HepG2 (cell line): ENCODE data around the gene FAM187B. TPM values are rescaled to one million over a fixed set of nuclear protein-coding genes. Genes with fewer than 3 reads are reported as not detected.

Source experiments
- NBN ChIP-seq: fragments of 450-650 bp; conservative IDR thresholded peaks from 2 replicates; pipeline ENCODE4 v1.6.1; 2017
- SMC3 ChIP-seq: IDR thresholded peaks from 2 replicates; pipeline ENCODE4 v1.6.1; 2011; ENCODE audit warnings: low read length, improper control_type of control experiment
- XBP1 ChIP-seq: sonication (generic); formaldehyde crosslinking; IDR thresholded peaks from 2 replicates; pipeline ENCODE4 v1.5.0; 2020; ENCODE audit warnings: missing genetic modification reagents
- ZBTB3 ChIP-seq: sonication (generic); formaldehyde crosslinking; IDR thresholded peaks from 2 replicates; pipeline ENCODE4 v1.4.0; 2020; ENCODE audit warnings: low read depth, mild to moderate bottlenecking, moderate library complexity, missing genetic modification reagents, borderline replicate concordance
- ZFP36 ChIP-seq: fragments of 150-350 bp; IDR thresholded peaks from 2 replicates; pipeline ENCODE4 v1.6.1; 2018; ENCODE audit warnings: borderline replicate concordance, low read length, low read depth; ENCODE audit not compliant: partially characterized antibody
- ZFYVE20 ChIP-seq: sonication (generic); formaldehyde crosslinking; IDR thresholded peaks from 2 replicates; pipeline ENCODE4 v1.8.0; 2023; ENCODE audit warnings: low read depth, mild to moderate bottlenecking, moderate library complexity, missing genetic modification reagents, borderline replicate concordance
- ZNF121 ChIP-seq: sonication (generic); formaldehyde crosslinking; IDR thresholded peaks from 2 replicates; pipeline ENCODE4 v1.5.0; 2020; ENCODE audit warnings: mild to moderate bottlenecking, missing genetic modification reagents
- ZNF280D ChIP-seq: sonication (generic); formaldehyde crosslinking; IDR thresholded peaks from 2 replicates; pipeline ENCODE4 v1.5.1; 2020; ENCODE audit warnings: mild to moderate bottlenecking, missing genetic modification reagents
- ZNF83 ChIP-seq: sonication (generic); formaldehyde crosslinking; IDR thresholded peaks from 2 replicates; pipeline ENCODE4 v1.4.0; 2020; ENCODE audit warnings: missing genetic modification reagents, mild to moderate bottlenecking, borderline replicate concordance
- ZSCAN25 ChIP-seq: sonication (generic); formaldehyde crosslinking; IDR thresholded peaks from 2 replicates; pipeline ENCODE4 v1.8.0; 2022; ENCODE audit warnings: mild to moderate bottlenecking, missing genetic modification reagents
- polyA plus RNA-seq, 8 experiments: library from polyadenylated mRNA; depleted of rRNA in 3 of 8; stranded (reverse) in 7 of 8; unstranded in 1 of 8; fragments of >200 nt; fragmentation: Illumina TruSeq in 4 of 8; extraction: Trizol in 4 of 8; gene quantifications; 2 replicates each; pipeline versions ENCODE4 v1.2.1 to v1.2.3, GENCODE V29; 2011 to 2016; ENCODE audit warnings: low read depth in 4 of 8, missing spikeins in 1 of 8, mixed read lengths in 1 of 8; ENCODE audit not compliant: insufficient read depth in 1 of 8
- total RNA-seq, 5 experiments: library from RNA; depleted of rRNA; stranded (reverse); fragments of >200 nt; fragmentation: Illumina TruSeq; extraction: Trizol; gene quantifications; 2 replicates each; pipeline ENCODE4 v1.2.3, GENCODE V29; 2016; ENCODE audit warnings: low read depth in 1 of 5
- TF ChIP-seq, protein P1 (sequence below): sonication (generic); formaldehyde crosslinking; IDR thresholded peaks from 2 replicates; pipeline ENCODE4 v1.5.1; 2020; ENCODE audit warnings: mild to moderate bottlenecking, missing genetic modification reagents, borderline replicate concordance
- TF ChIP-seq, protein P2 (sequence below): sonication (generic); formaldehyde crosslinking; IDR thresholded peaks from 2 replicates; pipeline ENCODE4 v1.4.0; 2020; ENCODE audit warnings: missing genetic modification reagents, borderline replicate concordance
- TF ChIP-seq, protein P3 (sequence below), 2 experiments: IDR thresholded peaks; 2 replicates each; pipeline ENCODE4 v1.6.1; 2011 to 2012; ENCODE audit warnings: low read length in 2 of 2, borderline replicate concordance in 1 of 2, low read depth in 1 of 2, mild to moderate bottlenecking in 1 of 2, moderate library complexity in 1 of 2
- TF ChIP-seq, protein P4 (sequence below): sonication (generic); formaldehyde crosslinking; IDR thresholded peaks from 2 replicates; pipeline ENCODE4 v1.4.0; 2020; ENCODE audit warnings: missing genetic modification reagents, borderline replicate concordance

FAM187B gene
- total and polyA plus RNA-seq, 2 of the 13 experiments (the other 11 are each of a cell fraction or from before 2014, with no cell fraction given), result not detected

DNA sequence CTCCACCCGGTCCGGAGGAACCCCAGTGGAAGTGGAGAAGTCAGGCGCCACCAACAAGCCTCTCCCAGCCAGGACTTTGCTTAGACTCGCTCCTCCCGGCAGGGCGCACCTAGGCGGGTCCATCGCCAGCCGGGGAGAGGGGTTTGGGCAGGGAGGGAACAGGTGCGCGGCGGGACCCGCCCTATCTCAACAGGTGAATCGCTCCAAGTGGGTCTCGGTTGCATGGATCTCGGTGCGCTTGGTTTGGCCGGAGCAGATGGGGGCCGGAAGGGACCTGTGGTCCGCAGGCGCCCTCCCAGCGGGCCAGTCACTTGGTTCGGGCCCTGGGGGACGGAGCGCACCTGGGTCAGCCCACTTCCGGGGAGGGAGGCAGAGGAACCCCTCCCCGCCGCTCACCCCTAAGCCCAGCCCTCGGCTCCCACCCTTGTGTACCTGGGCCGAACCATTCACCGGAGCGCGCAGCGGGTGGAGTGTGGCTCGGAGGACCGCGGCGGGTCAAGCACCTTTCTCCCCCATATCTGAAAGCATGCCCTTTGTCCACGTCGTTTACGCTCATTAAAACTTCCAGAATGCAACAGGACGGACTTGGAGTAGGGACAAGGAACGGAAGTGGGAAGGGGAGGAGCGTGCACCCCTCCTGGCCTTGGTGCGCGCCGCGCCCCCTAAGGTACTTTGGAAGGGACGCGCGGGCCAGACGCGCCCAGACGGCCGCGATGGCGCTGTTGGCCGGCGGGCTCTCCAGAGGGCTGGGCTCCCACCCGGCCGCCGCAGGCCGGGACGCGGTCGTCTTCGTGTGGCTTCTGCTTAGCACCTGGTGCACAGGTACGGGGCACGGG, 20.0 kb upstream of the FAM187B start, which contains the start of gene LSR (continued):
- TF ChIP-seq ZFYVE20 (CRISPR knock-in tag) (no peak), ZSCAN25 (CRISPR knock-in tag) (peak; percentile 62), ZNF121 (CRISPR knock-in tag) (peak; percentile 50; the same call in 1 of the 2 replicates), ZNF280D (0 out of 2 replicates have a peak, but pooled peaks have one; percentile 29), ZFP36 (no peak), NBN (no peak), XBP1 (CRISPR knock-in tag) (no peak), ZNF83 (CRISPR knock-in tag) (0 out of 2 replicates have a peak, but pooled peaks have one; percentile 32), ZBTB3 (CRISPR knock-in tag) (peak; percentile 63), SMC3 (no peak)
- TF ChIP-seq, protein P1, sequence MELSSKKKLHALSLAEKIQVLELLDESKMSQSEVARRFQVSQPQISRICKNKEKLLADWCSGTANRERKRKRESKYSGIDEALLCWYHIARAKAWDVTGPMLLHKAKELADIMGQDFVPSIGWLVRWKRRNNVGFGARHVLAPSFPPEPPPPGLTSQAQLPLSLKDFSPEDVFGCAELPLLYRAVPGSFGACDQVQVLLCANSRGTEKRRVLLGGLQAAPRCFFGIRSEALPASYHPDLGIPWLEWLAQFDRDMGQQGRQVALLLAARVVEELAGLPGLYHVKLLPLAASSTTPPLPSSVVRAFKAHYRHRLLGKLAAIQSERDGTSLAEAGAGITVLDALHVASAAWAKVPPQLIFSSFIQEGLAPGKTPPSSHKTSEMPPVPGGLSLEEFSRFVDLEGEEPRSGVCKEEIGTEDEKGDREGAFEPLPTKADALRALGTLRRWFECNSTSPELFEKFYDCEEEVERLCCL (CRISPR knock-in tag), result 0 out of 2 replicates have a peak, but pooled peaks have one; percentile 21
- TF ChIP-seq, protein P2, sequence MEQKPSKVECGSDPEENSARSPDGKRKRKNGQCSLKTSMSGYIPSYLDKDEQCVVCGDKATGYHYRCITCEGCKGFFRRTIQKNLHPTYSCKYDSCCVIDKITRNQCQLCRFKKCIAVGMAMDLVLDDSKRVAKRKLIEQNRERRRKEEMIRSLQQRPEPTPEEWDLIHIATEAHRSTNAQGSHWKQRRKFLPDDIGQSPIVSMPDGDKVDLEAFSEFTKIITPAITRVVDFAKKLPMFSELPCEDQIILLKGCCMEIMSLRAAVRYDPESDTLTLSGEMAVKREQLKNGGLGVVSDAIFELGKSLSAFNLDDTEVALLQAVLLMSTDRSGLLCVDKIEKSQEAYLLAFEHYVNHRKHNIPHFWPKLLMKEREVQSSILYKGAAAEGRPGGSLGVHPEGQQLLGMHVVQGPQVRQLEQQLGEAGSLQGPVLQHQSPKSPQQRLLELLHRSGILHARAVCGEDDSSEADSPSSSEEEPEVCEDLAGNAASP (CRISPR knock-in tag), result peak; percentile 41; the same call in 1 of the 2 replicates
- TF ChIP-seq, protein P3, sequence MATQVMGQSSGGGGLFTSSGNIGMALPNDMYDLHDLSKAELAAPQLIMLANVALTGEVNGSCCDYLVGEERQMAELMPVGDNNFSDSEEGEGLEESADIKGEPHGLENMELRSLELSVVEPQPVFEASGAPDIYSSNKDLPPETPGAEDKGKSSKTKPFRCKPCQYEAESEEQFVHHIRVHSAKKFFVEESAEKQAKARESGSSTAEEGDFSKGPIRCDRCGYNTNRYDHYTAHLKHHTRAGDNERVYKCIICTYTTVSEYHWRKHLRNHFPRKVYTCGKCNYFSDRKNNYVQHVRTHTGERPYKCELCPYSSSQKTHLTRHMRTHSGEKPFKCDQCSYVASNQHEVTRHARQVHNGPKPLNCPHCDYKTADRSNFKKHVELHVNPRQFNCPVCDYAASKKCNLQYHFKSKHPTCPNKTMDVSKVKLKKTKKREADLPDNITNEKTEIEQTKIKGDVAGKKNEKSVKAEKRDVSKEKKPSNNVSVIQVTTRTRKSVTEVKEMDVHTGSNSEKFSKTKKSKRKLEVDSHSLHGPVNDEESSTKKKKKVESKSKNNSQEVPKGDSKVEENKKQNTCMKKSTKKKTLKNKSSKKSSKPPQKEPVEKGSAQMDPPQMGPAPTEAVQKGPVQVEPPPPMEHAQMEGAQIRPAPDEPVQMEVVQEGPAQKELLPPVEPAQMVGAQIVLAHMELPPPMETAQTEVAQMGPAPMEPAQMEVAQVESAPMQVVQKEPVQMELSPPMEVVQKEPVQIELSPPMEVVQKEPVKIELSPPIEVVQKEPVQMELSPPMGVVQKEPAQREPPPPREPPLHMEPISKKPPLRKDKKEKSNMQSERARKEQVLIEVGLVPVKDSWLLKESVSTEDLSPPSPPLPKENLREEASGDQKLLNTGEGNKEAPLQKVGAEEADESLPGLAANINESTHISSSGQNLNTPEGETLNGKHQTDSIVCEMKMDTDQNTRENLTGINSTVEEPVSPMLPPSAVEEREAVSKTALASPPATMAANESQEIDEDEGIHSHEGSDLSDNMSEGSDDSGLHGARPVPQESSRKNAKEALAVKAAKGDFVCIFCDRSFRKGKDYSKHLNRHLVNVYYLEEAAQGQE (IDR thresholded peaks at IDR 0.05; ENCODE audit: borderline replicate concordance in 1 of 2, low read depth in 1 of 2, low read length in 2 of 2), result peak in 1 of 2 experiments; percentile 78; a peak in 1 of 4 replicates
- TF ChIP-seq, protein P4, sequence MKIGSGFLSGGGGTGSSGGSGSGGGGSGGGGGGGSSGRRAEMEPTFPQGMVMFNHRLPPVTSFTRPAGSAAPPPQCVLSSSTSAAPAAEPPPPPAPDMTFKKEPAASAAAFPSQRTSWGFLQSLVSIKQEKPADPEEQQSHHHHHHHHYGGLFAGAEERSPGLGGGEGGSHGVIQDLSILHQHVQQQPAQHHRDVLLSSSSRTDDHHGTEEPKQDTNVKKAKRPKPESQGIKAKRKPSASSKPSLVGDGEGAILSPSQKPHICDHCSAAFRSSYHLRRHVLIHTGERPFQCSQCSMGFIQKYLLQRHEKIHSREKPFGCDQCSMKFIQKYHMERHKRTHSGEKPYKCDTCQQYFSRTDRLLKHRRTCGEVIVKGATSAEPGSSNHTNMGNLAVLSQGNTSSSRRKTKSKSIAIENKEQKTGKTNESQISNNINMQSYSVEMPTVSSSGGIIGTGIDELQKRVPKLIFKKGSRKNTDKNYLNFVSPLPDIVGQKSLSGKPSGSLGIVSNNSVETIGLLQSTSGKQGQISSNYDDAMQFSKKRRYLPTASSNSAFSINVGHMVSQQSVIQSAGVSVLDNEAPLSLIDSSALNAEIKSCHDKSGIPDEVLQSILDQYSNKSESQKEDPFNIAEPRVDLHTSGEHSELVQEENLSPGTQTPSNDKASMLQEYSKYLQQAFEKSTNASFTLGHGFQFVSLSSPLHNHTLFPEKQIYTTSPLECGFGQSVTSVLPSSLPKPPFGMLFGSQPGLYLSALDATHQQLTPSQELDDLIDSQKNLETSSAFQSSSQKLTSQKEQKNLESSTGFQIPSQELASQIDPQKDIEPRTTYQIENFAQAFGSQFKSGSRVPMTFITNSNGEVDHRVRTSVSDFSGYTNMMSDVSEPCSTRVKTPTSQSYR (CRISPR knock-in tag), result no peak; the same call in none of the 2 replicates
